SK-N-SH treated with all-trans-retinoic acid at 6 μM for 48 hours (cell line): ENCODE data around the gene RBM39.

Experiments used
- CSDC2 ChIP-seq: fragments of 250-450 bp; sonication (Bioruptor Pico); IDR thresholded peaks from 2 replicates; pipeline ENCODE4 v1.5.0; 2020; ENCODE audit warnings: mild to moderate bottlenecking, moderate library complexity
- ESRRG ChIP-seq: fragments of 250-450 bp; sonication (Bioruptor Pico); IDR thresholded peaks from 2 replicates; pipeline ENCODE4 v1.6.1; 2021; ENCODE audit warnings: mild to moderate bottlenecking
- TCF4 ChIP-seq: fragments of 250-450 bp; sonication (Bioruptor Pico); IDR thresholded peaks from 2 replicates; pipeline ENCODE4 v1.8.0; 2021; ENCODE audit warnings: mild to moderate bottlenecking, moderate library complexity, borderline replicate concordance
- ZNF8 ChIP-seq: fragments of 450-650 bp; formaldehyde crosslinking; IDR thresholded peaks from 2 replicates; pipeline ENCODE4 v1.5.0; 2020; ENCODE audit warnings: mild to moderate bottlenecking, moderate library complexity
- TF ChIP-seq, protein P1 (sequence below): fragments of 250-450 bp; sonication (Bioruptor Pico); IDR thresholded peaks from 2 replicates; pipeline ENCODE4 v1.5.0; 2020; ENCODE audit warnings: mild to moderate bottlenecking, moderate library complexity

DNA sequence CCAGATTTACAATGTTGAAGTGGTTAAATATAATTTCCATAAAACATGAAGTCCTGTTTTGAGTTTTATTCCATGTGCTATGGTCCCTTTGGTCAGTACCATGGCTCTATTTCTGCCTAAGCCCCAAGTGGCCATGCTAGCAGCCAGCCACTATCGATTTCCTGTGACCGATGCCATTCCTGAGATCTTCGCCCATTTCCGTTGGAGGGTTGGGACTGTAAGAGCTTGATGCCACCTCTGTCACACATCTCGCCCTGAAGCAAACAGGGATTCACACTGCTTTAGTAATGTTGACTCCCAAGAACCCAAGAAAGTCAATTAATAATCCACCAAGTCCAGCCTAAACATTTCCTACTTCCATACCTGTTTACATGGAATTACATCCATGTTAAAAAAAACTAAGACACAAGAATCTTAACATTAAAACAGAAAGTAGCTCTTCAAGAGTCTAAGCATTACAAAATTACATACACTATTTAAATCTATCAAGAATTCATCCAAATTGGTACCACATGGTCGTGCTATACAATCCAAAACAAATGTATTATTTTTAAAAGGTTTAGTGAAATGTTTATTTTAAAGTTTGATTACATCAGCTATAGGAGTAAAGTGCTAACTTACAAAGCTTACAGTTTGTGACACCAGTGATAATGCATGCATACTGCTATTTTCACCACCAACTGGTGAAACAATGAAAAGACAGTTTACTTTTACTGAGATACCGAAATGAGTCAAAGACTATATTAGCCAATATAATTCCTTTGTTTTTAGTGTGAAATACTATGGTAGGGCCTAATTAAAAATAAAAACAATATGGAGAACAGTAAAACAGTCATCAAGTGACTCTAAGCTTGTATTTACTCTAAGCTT, 2.5 kb downstream of the RBM39 start:
- TF ChIP-seq, protein P1, sequence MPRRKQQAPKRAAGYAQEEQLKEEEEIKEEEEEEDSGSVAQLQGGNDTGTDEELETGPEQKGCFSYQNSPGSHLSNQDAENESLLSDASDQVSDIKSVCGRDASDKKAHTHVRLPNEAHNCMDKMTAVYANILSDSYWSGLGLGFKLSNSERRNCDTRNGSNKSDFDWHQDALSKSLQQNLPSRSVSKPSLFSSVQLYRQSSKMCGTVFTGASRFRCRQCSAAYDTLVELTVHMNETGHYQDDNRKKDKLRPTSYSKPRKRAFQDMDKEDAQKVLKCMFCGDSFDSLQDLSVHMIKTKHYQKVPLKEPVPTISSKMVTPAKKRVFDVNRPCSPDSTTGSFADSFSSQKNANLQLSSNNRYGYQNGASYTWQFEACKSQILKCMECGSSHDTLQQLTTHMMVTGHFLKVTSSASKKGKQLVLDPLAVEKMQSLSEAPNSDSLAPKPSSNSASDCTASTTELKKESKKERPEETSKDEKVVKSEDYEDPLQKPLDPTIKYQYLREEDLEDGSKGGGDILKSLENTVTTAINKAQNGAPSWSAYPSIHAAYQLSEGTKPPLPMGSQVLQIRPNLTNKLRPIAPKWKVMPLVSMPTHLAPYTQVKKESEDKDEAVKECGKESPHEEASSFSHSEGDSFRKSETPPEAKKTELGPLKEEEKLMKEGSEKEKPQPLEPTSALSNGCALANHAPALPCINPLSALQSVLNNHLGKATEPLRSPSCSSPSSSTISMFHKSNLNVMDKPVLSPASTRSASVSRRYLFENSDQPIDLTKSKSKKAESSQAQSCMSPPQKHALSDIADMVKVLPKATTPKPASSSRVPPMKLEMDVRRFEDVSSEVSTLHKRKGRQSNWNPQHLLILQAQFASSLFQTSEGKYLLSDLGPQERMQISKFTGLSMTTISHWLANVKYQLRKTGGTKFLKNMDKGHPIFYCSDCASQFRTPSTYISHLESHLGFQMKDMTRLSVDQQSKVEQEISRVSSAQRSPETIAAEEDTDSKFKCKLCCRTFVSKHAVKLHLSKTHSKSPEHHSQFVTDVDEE, result no peak
- TF ChIP-seq ZNF8 (CRISPR knock-in tag) (no peak), ESRRG (CRISPR knock-in tag) (no peak), TCF4 (CRISPR knock-in tag) (no peak), CSDC2 (CRISPR knock-in tag) (no peak)
